RWPE1 (cell line): ENCODE results near the gene SPOUT1.
"Not testable (repeated sequence)": the region's sequence is repeated elsewhere in the genome, so short reads cannot be mapped to it uniquely, and the experiment has no call there.

ENCODE experiments used
- CTCF ChIA-PET: fragments of 350-600 bp; sonication (Branson Sonifier 250); formaldehyde crosslinking; extraction: SDS; loops from one replicate; lab custom pipeline; 2021; lab: Yijun Ruan, JAX
- POLR2A ChIA-PET: fragments of 400-600 bp; formaldehyde crosslinking; extraction: SDS; loops from one replicate; lab custom pipeline; 2020; ENCODE audit warnings: antibody characterized with exemption; ENCODE audit not compliant: low non-redundant PET; lab: Yijun Ruan, JAX
- DNase-seq: peaks from one replicate; pipeline ENCODE4 v3.0.0; 2012; ENCODE audit warnings: low spot score
- H3K27ac ChIP-seq: fragments of 450-650 bp; 2 replicates; pipeline ENCODE4 v1.5.1; 2017
- TF ChIP-seq, protein P1 (sequence below): fragments of 450-650 bp; conservative IDR thresholded peaks from 2 replicates; pipeline ENCODE4 v1.5.1; 2017; ENCODE audit warnings: low read depth, mild to moderate bottlenecking

The SPOUT1 gene, protein sequence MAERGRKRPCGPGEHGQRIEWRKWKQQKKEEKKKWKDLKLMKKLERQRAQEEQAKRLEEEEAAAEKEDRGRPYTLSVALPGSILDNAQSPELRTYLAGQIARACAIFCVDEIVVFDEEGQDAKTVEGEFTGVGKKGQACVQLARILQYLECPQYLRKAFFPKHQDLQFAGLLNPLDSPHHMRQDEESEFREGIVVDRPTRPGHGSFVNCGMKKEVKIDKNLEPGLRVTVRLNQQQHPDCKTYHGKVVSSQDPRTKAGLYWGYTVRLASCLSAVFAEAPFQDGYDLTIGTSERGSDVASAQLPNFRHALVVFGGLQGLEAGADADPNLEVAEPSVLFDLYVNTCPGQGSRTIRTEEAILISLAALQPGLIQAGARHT

DNA sequence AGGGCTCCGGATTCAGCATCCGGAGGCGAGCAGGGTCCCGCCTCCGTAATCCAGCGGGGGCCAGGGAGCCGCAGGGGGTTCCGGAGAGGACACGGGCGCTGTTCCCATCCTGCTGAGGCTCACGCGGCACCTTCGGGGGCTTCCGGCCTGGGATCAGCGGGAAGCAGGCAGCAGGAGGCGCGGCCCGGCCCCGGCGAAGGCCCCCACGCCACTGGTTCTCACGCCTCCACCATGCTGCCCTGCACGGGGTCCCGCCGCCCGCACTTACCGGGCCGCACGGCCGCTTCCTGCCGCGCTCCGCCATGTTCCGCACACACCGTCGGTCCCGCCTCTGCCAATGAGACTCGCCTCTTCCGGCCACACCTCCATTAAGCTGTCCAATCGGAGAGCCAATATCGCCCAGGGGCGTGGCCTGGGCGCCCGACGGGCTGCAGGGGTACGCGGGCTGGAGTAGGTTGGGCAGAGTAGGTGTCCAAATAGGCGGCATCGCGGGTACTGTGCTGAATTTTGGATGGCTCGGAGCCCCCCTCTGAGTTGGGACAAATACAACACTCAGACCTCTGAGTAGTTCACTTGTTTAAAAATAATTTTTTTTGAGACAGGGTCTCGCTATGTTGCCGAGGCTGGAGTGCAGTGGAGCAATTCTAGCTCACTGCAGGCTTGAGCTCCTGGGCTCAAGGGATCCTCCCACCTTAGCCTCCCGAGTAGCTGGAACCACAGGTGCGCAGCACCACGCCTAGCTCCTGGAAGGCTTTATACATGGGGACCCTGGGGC lies at the start of gene SPOUT1:
Gene SPOUT1 (minus strand): TSS at position 318 of the 775 bp plus-strand sequence. CDS start 14 bp downstream, at position 304.
- ChIA-PET CTCF (interaction anchor here (2.1 kb wide), 1 partner anchor 12 kb away, joined by 12 read pairs; the partner anchor contains the start of gene ENDOG), POLR2A (interaction anchor here (0.6 to 1.0 kb wide), 3 partner anchors 10 to 95 kb away, joined by 4 to 7 read pairs (median 6); partner anchors contain the start of gene ENDOG)
- H3K27ac ChIP-seq, result peak within 1 kb of the TSS; percentile 79
- TF ChIP-seq, protein P1, sequence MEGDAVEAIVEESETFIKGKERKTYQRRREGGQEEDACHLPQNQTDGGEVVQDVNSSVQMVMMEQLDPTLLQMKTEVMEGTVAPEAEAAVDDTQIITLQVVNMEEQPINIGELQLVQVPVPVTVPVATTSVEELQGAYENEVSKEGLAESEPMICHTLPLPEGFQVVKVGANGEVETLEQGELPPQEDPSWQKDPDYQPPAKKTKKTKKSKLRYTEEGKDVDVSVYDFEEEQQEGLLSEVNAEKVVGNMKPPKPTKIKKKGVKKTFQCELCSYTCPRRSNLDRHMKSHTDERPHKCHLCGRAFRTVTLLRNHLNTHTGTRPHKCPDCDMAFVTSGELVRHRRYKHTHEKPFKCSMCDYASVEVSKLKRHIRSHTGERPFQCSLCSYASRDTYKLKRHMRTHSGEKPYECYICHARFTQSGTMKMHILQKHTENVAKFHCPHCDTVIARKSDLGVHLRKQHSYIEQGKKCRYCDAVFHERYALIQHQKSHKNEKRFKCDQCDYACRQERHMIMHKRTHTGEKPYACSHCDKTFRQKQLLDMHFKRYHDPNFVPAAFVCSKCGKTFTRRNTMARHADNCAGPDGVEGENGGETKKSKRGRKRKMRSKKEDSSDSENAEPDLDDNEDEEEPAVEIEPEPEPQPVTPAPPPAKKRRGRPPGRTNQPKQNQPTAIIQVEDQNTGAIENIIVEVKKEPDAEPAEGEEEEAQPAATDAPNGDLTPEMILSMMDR, result no peak
- peak; percentile 100 for DNase-seq

DNA sequence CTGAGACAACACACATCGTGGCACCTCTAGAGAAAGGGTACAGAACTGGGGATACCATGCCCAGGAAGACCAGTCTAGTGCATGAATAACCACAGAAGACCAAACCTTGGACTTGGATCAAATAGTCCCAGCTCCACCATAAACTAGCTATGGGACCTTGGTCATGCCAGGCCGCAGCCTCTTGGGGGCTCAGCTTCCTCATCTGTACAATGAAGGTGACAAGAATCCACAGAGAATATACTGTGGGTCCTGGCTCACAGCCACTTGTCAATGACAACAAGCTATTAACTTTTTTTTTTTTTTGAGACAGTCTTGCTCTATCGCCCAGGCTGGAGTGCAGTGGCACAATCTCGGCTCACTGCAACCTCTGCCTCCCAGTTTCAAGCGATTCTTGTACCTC lies 48.3 kb upstream of the SPOUT1 start:
- ChIA-PET CTCF (interaction anchor here (0.7 kb wide), 1 partner anchor 59 kb away, joined by 4 read pairs; no protein-coding TSS in a partner anchor), POLR2A (interaction anchor here (0.6 to 1.0 kb wide), 3 partner anchors 11 to 16 kb away, joined by 3 to 4 read pairs (median 3); no protein-coding TSS in a partner anchor)
- DNase-seq, result no peak
- TF ChIP-seq, protein P1, result no peak
- H3K27ac ChIP-seq, result peak overlapping the region; percentile 100

DNA sequence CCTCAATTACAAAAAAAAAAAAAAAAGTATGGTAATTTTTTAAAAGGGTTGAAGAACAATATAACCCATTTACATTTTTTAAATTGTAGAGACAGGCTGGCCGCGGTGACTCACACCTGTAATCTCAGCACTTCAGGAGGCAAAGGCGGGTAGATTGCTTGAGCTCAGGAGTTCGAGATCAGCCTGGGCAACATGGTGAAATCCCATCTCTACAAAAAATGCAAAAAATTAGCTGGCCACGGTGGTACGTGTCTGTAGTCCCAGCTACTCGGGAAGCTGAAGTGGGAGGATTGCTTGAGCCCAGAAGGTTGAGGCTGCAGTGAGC lies 41.3 kb upstream of the SPOUT1 start:
- POLR2A ChIA-PET, DNase-seq, H3K27ac ChIP-seq: not testable (repeated sequence)
- CTCF ChIA-PET, result interaction anchor here (0.7 to 1.7 kb wide), 2 partner anchors 19 to 342 kb away, joined by 3 to 4 read pairs; no protein-coding TSS in a partner anchor

- ChIA-PET POLR2A (no interaction called here), CTCF (interaction anchor here (0.7 kb wide), 2 partner anchors 9 to 342 kb away, joined by 3 to 4 read pairs; no protein-coding TSS in a partner anchor)
- TF ChIP-seq, protein P1, result no peak
- no peak for DNase-seq
- H3K27ac ChIP-seq, result no peak overlapping the region
Measured at GRCh38 chr9:128870128-128870940, 40.7 kb upstream of the SPOUT1 start.

DNA sequence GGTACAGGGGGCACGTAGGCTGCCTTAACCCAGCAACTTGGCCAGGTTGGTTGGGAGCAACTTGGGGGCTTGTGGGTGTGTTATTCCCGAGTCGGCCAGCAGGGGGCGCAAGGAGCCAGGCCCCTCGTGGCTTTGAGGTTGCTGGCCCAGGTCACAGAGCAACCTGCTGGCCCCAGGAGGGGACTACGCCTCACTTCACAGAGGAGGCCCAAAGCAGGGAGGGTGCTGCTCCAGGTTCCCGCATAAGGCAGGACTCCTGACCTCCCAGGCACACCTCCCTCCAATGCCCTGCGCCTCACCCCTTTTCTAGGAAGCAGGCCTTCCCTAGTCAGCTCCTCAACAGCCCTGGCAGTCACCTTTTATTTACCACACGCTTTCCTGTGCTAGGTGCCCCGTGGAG lies 34.1 kb upstream of the SPOUT1 start:
- CTCF ChIA-PET, result interaction anchor here (0.5 to 2.8 kb wide), 11 partner anchors 11 to 229 kb away, joined by 3 to 26 read pairs (median 4); partner anchors contain the start of genes KYAT1 and PHYHD1
- TF ChIP-seq, protein P1, result peak; percentile 99
- DNase-seq, result peak; percentile 85
- H3K27ac ChIP-seq, result peak overlapping the region; percentile 51
- POLR2A ChIA-PET, result no interaction called here

GRCh38 chr9:128862401-128862851 lies 32.8 kb upstream of the SPOUT1 start:
- POLR2A ChIA-PET, result no interaction called here
- DNase-seq, result no peak
- H3K27ac ChIP-seq, result peak overlapping the region; percentile 59
- TF ChIP-seq, protein P1, result no peak
- CTCF ChIA-PET, result interaction anchor here (0.6 to 2.8 kb wide), 7 partner anchors 10 to 745 kb away, joined by 3 to 26 read pairs (median 6); no protein-coding TSS in a partner anchor
